ENCODE results near the gene COMT. TPM values are rescaled to one million over a fixed set of nuclear protein-coding genes. Genes with fewer than 3 reads are reported as not detected.

Gene COMT
- total RNA-seq, 1 donor from 2014 or later: 403 TPM

DNA sequence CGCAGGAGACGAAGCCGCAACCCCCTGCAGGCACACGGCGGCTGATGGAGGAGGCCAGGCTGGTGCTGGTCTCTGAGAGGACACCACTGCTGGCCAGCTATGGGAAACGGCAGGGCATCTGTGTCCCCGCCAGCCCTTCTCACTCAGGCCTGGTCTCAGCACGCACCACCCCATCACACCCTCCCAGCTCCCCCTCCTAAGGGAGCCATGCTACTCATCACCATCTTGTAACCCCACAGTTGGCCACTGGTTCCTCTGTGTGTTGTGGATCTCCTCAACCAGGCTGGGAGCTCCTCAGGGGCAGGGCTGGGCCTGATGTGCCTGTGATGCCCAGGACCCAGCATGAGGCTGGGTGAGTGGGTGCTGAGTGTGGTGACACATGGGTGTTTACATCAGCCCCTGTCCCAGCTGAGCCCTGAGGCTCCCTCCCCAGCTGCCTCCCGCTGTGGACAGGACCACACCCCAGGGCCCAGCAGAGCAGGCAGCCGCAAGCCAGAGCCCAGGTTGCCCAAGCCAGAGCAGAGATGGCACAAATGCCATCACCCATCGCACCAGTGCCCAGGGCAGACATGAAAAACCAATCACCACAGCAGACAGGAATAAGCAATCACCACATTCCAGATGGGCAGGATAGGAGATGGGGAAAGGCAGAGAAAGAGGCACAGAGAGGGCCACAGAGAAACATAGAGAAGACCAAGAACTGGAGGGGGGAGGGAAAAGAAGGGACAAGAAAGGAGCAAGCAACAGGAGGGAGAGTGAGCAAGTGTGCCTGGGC, 66.8 kb downstream of the COMT start:
- Histone ChIP-seq H3K36me3 (ENCODE audit: control insufficient read depth, insufficient read depth, low read length) (no peaks in the 10 kb centered on the region), H3K27me3 (ENCODE audit: control insufficient read depth, insufficient read depth, low read length) (no peaks in the 10 kb centered on the region), H3K4me3 (ENCODE audit: low read depth, low read length) (no peak overlapping the region)
- DNase-seq (ENCODE audit: low read depth): no peak
- TF ChIP-seq, protein P1, sequence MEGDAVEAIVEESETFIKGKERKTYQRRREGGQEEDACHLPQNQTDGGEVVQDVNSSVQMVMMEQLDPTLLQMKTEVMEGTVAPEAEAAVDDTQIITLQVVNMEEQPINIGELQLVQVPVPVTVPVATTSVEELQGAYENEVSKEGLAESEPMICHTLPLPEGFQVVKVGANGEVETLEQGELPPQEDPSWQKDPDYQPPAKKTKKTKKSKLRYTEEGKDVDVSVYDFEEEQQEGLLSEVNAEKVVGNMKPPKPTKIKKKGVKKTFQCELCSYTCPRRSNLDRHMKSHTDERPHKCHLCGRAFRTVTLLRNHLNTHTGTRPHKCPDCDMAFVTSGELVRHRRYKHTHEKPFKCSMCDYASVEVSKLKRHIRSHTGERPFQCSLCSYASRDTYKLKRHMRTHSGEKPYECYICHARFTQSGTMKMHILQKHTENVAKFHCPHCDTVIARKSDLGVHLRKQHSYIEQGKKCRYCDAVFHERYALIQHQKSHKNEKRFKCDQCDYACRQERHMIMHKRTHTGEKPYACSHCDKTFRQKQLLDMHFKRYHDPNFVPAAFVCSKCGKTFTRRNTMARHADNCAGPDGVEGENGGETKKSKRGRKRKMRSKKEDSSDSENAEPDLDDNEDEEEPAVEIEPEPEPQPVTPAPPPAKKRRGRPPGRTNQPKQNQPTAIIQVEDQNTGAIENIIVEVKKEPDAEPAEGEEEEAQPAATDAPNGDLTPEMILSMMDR (IDR thresholded peaks at IDR 0.05; ENCODE audit: insufficient read depth, low read length, poor library complexity, severe bottlenecking): no peak

DNA sequence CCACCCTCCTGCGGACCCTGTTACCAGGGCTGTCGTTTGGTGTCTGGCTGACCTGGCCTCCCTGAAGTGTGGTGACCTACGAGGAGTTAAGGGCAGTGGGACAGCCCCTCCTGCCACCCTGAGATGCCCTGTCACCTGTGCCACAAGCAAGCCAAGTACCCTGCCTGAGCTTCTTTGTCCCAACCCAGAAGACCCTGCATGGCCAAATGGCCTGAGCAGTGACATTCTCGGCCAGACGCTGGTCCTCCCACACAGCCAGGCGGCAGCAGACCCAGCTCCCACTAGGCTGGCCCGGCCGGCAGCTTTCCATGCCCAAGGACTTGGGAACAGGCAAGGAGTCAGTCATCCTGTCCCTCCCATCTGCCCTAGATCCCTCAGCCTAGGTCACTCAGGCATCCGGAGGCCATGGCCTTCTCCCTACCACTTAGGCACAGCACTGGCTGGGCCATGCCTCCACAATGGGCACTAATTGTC, 67.5 kb downstream of the COMT start:
- H3K36me3 ChIP-seq (ENCODE audit: control insufficient read depth, insufficient read depth, low read length): no peaks in the 10 kb centered on the region
- no peak for DNase-seq (ENCODE audit: low read depth)
- no peak overlapping the region for H3K4me3 ChIP-seq (ENCODE audit: low read depth, low read length)
- TF ChIP-seq, protein P1 (IDR thresholded peaks at IDR 0.05; ENCODE audit: insufficient read depth, low read length, poor library complexity, severe bottlenecking): no peak
- H3K27me3 ChIP-seq (ENCODE audit: control insufficient read depth, insufficient read depth, low read length): no peaks in the 10 kb centered on the region

DNA sequence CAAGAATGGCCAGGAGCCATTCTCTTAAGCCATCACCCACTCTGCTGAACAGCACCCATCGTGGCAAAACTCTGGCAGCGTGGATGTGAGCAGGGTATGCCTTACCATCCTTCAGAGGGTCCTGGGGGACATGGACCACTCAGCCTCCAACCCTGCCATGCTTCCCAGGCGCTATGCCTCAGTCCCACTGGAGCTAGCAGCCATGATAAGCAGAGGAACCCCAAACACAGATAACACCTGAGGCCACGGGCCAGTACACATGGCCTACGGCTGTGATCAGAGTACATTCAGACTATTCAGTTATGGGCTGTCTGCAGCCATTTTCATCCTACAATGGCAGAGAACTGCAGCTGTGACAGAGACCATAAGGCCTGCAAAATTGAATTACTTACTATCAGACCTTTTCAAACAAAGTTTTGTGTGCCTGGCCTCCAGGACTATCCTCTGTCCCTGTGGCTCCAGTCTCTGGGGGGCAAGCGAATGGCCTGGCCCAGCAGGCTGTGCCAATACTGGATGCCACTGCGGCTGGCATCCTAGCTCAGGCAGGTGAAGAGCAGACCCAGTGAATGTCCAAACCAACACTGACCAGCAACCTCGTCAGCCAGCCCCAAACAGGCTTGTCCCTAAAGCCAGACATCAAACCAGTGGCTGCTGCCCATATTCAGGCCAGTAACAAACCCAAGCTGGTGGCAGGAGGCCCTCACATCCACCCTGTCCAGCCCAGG, 68.2 kb downstream of the COMT start:
- Histone ChIP-seq H3K4me3 (ENCODE audit: low read depth, low read length) (no peak overlapping the region), H3K27me3 (ENCODE audit: control insufficient read depth, insufficient read depth, low read length) (no peaks in the 10 kb centered on the region), H3K36me3 (ENCODE audit: control insufficient read depth, insufficient read depth, low read length) (no peaks in the 10 kb centered on the region)
- DNase-seq (ENCODE audit: low read depth): no peak
- TF ChIP-seq, protein P1 (IDR thresholded peaks at IDR 0.05; ENCODE audit: insufficient read depth, low read length, poor library complexity, severe bottlenecking): no peak

DNA sequence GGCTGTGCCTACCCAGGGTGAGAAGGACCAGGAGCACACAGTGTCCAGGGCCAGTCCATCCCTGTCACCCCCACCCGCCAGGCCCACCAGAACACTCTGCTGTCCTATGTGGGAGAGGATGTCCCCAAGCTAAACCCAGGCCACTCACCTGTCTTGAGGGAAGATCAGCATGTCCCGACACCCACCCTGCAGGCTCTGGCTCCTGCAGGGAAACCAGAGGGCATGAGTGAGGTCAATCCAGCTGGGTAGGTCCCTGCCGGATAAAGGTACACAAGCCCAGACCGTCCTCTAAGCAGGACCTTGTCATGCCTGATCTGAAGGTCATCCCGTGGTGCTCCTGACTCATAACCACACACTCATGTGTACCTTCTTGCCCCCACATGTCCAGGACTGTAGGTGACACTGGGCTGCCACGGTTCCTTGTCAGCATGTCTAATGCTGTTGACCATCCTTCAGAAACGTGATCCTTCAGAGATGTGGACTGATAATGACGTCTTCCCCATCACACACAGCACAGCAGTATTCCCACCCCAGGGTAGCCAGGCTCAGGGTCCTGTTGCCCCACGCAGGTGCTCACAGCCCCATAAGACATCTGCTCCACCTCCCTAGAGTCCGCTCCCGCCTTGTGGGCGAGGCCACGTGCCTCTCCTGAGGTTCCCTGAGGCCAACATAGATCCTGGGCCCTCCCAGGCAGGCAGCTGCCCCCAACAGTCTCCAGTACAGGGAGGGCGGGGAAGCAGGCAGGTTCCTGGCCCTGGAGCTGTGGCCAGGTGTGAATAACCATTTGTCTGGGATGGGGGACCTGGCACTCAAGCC, 68.9 kb downstream of the COMT start:
- TF ChIP-seq, protein P1 (IDR thresholded peaks at IDR 0.05; ENCODE audit: insufficient read depth, low read length, poor library complexity, severe bottlenecking): no peak
- DNase-seq (ENCODE audit: low read depth): no peak

DNA sequence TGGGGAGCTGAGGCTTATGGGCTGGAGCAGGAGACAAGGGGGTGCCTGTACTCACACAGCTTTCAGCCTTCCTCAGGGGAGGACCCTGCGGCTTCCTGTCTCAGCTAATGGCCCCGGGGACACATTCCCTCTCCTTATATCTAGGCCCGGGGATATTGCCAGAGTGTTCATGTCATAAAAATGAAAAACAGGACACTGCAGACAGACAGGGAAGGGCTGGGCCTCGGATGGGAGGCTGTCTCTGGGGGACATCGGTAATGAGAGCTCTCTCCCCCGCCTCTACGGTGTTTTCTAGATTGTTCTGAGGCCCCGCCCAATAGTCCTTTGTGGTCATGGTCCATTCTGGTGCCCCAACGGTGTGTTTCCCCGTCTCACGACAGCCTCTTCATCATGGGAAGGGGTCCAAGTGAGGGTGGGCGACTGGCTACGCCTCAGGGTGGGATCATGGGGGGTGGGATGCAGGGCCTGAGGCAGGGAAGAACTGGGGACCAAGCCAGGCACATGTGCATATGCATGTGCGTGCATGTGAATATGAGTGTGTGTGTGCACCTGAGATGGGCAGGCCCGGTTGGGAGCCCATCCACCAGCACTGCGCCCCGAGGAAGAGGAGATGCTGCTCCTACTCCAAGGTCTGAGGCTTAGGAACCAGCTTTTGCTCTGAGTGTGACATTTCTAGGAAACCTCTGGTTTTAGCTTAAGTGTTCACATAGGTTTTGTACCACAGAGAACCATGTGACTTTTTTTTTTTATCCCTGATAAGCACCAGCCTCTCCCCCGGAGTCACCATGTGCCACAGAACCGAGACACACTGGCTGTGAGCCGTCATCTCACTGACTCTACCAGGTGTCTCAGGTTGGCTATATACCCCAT, 69.8 kb downstream of the COMT start:
- no peaks in the 10 kb centered on the region for H3K36me3 ChIP-seq (ENCODE audit: control insufficient read depth, insufficient read depth, low read length)
- no peak overlapping the region for H3K4me3 ChIP-seq (ENCODE audit: low read depth, low read length)
- no peak for DNase-seq (ENCODE audit: low read depth)
- H3K27me3 ChIP-seq (ENCODE audit: control insufficient read depth, insufficient read depth, low read length): peaks cover 5% of the 10 kb centered on the region
- TF ChIP-seq, protein P1 (IDR thresholded peaks at IDR 0.05; ENCODE audit: insufficient read depth, low read length, poor library complexity, severe bottlenecking): no peak

More for the DNA sequence above, 68.9 kb downstream of the COMT start:
- Histone ChIP-seq H3K36me3 (ENCODE audit: control insufficient read depth, insufficient read depth, low read length) (no peaks in the 10 kb centered on the region), H3K4me3 (ENCODE audit: low read depth, low read length) (no peak overlapping the region), H3K27me3 (ENCODE audit: control insufficient read depth, insufficient read depth, low read length) (no peaks in the 10 kb centered on the region)
